Liver (tissue), 2 donors: ENCODE data around the gene LSM7.

ENCODE experiments used
- REST ChIP-seq: IDR thresholded peaks from 2 replicates; pipeline ENCODE4 v1.6.1; 2016; ENCODE audit warnings: antibody characterized with exemption, mild to moderate bottlenecking
- TF ChIP-seq, protein P1 (sequence below): fragments of 150-350 bp; IDR thresholded peaks from 2 replicates; pipeline ENCODE4 v1.5.1; 2017; ENCODE audit warnings: improper control_type of control experiment, low read depth, low read length; ENCODE audit not compliant: missing input control
- donor health status: healthy.

- no peak for TF ChIP-seq REST
- TF ChIP-seq, protein P1, sequence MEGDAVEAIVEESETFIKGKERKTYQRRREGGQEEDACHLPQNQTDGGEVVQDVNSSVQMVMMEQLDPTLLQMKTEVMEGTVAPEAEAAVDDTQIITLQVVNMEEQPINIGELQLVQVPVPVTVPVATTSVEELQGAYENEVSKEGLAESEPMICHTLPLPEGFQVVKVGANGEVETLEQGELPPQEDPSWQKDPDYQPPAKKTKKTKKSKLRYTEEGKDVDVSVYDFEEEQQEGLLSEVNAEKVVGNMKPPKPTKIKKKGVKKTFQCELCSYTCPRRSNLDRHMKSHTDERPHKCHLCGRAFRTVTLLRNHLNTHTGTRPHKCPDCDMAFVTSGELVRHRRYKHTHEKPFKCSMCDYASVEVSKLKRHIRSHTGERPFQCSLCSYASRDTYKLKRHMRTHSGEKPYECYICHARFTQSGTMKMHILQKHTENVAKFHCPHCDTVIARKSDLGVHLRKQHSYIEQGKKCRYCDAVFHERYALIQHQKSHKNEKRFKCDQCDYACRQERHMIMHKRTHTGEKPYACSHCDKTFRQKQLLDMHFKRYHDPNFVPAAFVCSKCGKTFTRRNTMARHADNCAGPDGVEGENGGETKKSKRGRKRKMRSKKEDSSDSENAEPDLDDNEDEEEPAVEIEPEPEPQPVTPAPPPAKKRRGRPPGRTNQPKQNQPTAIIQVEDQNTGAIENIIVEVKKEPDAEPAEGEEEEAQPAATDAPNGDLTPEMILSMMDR = no peak
Observed at GRCh38 chr19:2321565-2322283, 6.7 kb downstream of the LSM7 start.
